PC-3 (cell line): ENCODE results near the gene FOS.

Experiments
- EZH2phosphoT487 ChIP-seq: fragments of 300-600 bp; sonication (generic); IDR thresholded peaks from 2 replicates; pipeline ENCODE4 v1.6.1; 2018; ENCODE audit warnings: mild to moderate bottlenecking, antibody characterized with exemption, low read length, borderline replicate concordance
- TF ChIP-seq, protein P1 (sequence below): fragments of 300-600 bp; sonication (generic); conservative IDR thresholded peaks from 2 replicates; pipeline ENCODE4 v1.5.1; 2017; ENCODE audit warnings: antibody characterized with exemption, low read depth, mild to moderate bottlenecking, low read length

DNA sequence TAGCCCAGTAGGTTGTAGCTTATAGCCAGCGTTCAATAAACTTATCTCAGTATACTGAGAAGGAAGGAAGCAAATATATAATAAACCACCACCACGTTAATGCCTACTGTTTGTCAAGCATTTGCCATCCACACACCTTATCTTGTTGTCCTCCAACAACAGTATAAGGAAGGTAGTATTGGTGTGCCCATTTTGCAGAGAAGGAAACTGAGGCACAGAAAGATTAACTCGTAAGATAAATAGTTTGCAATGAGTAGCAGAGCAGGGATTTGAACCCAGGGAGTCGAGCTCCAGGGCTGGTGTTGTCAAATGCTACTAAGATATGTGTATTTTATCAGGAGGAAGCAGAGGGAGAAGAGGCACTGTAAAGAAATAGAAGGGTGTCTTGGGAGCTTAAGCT is 27.8 kb upstream of the FOS start:
- no peak for TF ChIP-seq EZH2phosphoT487
- TF ChIP-seq, protein P1, sequence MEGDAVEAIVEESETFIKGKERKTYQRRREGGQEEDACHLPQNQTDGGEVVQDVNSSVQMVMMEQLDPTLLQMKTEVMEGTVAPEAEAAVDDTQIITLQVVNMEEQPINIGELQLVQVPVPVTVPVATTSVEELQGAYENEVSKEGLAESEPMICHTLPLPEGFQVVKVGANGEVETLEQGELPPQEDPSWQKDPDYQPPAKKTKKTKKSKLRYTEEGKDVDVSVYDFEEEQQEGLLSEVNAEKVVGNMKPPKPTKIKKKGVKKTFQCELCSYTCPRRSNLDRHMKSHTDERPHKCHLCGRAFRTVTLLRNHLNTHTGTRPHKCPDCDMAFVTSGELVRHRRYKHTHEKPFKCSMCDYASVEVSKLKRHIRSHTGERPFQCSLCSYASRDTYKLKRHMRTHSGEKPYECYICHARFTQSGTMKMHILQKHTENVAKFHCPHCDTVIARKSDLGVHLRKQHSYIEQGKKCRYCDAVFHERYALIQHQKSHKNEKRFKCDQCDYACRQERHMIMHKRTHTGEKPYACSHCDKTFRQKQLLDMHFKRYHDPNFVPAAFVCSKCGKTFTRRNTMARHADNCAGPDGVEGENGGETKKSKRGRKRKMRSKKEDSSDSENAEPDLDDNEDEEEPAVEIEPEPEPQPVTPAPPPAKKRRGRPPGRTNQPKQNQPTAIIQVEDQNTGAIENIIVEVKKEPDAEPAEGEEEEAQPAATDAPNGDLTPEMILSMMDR: no peak
